ENCODE measurements around the gene FOXD2. TPM values are rescaled to one million over a fixed set of nuclear protein-coding genes. Genes with fewer than 3 reads are reported as not detected.

FOXD2 gene
- total and polyA plus RNA-seq, 2 experiments from 2014 or later, result 0.02 TPM; not detected in 1

GRCh38 chr1:47474278-47475193, 36.7 kb downstream of the FOXD2 start:
- DNase-seq (ENCODE audit: low read depth in 1 of 2, low spot score in 1 of 2), result no peak
- no peaks in the 10 kb centered on the region for H3K9me3 ChIP-seq (ENCODE audit: low read depth)

GRCh38 chr1:47477595-47478080, 39.8 kb downstream of the FOXD2 start:
- Histone ChIP-seq H3K36me3 (no peaks in the 10 kb centered on the region), H3K4me3 (no peak overlapping the region), H3K9me3 (ENCODE audit: low read depth) (no peaks in the 10 kb centered on the region), H3K27ac (no peak overlapping the region), H3K4me1 (ENCODE audit: low read depth) (no peaks in the 10 kb centered on the region), H3K27me3 (peaks cover 46% of the 10 kb centered on the region)
- no peak for DNase-seq (ENCODE audit: low read depth in 1 of 2, low spot score in 1 of 2)
- TF ChIP-seq CTCF (IDR thresholded peaks at IDR 0.05; ENCODE audit: low read depth, low read length), result no peak

More at GRCh38 chr1:47474278-47475193, 36.7 kb downstream of the FOXD2 start:
- Histone ChIP-seq H3K4me3 (no peak overlapping the region), H3K27ac (no peak overlapping the region), H3K36me3 (no peaks in the 10 kb centered on the region), H3K4me1 (ENCODE audit: low read depth) (no peaks in the 10 kb centered on the region), H3K27me3 (peaks cover 23% of the 10 kb centered on the region)
- TF ChIP-seq CTCF (IDR thresholded peaks at IDR 0.05; ENCODE audit: low read depth, low read length), result no peak

- H3K27ac ChIP-seq, result no peak overlapping the region
- no peak for TF ChIP-seq CTCF (IDR thresholded peaks at IDR 0.05; ENCODE audit: low read depth, low read length)
- DNase-seq (ENCODE audit: low read depth in 1 of 2, low spot score in 1 of 2), result peak in 1 of 2 donors; percentile 8
- H3K4me3 ChIP-seq, result no peak overlapping the region
- peaks cover 46% of the 10 kb centered on the region for H3K27me3 ChIP-seq
- H3K4me1 ChIP-seq (ENCODE audit: low read depth), result no peaks in the 10 kb centered on the region
- no peaks in the 10 kb centered on the region for H3K9me3 ChIP-seq (ENCODE audit: low read depth)
- H3K36me3 ChIP-seq, result no peaks in the 10 kb centered on the region
Measured at GRCh38 chr1:47478090-47478489, 40.2 kb downstream of the FOXD2 start.

- TF ChIP-seq CTCF (IDR thresholded peaks at IDR 0.05; ENCODE audit: low read depth, low read length), result no peak
- H3K27ac ChIP-seq, result no peak overlapping the region
Measured at GRCh38 chr1:47479664-47480063, 41.8 kb downstream of the FOXD2 start.

GRCh38 chr1:47481936-47482335, 44.1 kb downstream of the FOXD2 start:
- DNase-seq (ENCODE audit: low read depth in 1 of 2, low spot score in 1 of 2), result no peak
- no peaks in the 10 kb centered on the region for H3K4me1 ChIP-seq (ENCODE audit: low read depth)
- TF ChIP-seq CTCF (IDR thresholded peaks at IDR 0.05; ENCODE audit: low read depth, low read length), result no peak
- no peaks in the 10 kb centered on the region for H3K36me3 ChIP-seq
- no peak overlapping the region for H3K4me3 ChIP-seq
- no peak overlapping the region for H3K27ac ChIP-seq
- peaks cover 41% of the 10 kb centered on the region for H3K27me3 ChIP-seq
- no peaks in the 10 kb centered on the region for H3K9me3 ChIP-seq (ENCODE audit: low read depth)

More at GRCh38 chr1:47479664-47480063, 41.8 kb downstream of the FOXD2 start:
- no peaks in the 10 kb centered on the region for H3K4me1 ChIP-seq (ENCODE audit: low read depth)
- H3K9me3 ChIP-seq (ENCODE audit: low read depth), result no peaks in the 10 kb centered on the region
- peaks cover 43% of the 10 kb centered on the region for H3K27me3 ChIP-seq
- no peak overlapping the region for H3K4me3 ChIP-seq
- no peak for DNase-seq (ENCODE audit: low read depth in 1 of 2, low spot score in 1 of 2)
- no peaks in the 10 kb centered on the region for H3K36me3 ChIP-seq
